Kidney epithelial cell (primary cell): Measurements from ENCODE around the gene HTR3B. TPM values are rescaled to one million over a fixed set of nuclear protein-coding genes. Genes with fewer than 3 reads are reported as not detected.
"Not testable (repeated sequence)": the region's sequence is repeated elsewhere in the genome, so short reads cannot be mapped to it uniquely, and the experiment has no call there.

Experiments
- DNase-seq: peaks from one replicate; pipeline ENCODE4 v3.0.0-alpha.2; 2010; ENCODE audit warnings: low read depth
- H3K27me3 ChIP-seq: 2 replicates; pipeline ENCODE4 v1.6.0; 2011; ENCODE audit warnings: low read length; ENCODE audit not compliant: control insufficient read depth, insufficient read depth
- H3K36me3 ChIP-seq: 2 replicates; pipeline ENCODE4 v1.5.1; 2011; ENCODE audit warnings: low read length; ENCODE audit not compliant: control insufficient read depth, insufficient read depth
- H3K4me3 ChIP-seq: 2 replicates; pipeline ENCODE4 v1.5.1; 2011; ENCODE audit warnings: low read depth, mild to moderate bottlenecking, control low read depth, low read length
- CTCF ChIP-seq: IDR thresholded peaks from 2 replicates; pipeline ENCODE4 v1.5.1; 2011; ENCODE audit warnings: mild to moderate bottlenecking, moderate library complexity, low read length, control low read depth, inconsistent platforms; ENCODE audit not compliant: insufficient read depth, poor library complexity, severe bottlenecking
- total RNA-seq: library from RNA; depleted of rRNA; stranded (reverse); fragments of >200 nt; gene quantifications from 2 replicates; pipeline ENCODE4 v1.2.3, GENCODE V29; 2015

Gene HTR3B
- total RNA-seq, 1 donor from 2014 or later = not detected

DNA sequence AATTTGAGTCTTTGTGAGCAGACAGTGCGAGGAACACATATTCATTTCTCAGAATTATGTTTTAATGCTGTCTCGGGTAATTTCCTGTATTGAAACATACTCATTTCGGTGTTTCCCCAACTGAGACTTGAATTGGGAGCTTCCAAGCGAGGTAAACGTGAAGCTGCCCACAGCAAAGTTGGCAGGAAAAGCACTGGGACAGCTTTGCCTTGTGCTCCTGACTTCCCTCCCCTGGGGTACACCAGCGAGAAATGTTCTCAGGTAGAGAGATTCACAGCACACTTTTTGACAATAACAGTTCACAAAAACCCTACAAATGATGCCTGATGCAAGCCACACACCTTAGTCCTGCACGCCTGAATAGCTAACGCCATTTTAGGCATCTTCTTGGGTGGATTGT is 3.1 kb downstream of the HTR3B start:
- no peak overlapping the region for H3K4me3 ChIP-seq
- no peaks in the 10 kb centered on the region for H3K36me3 ChIP-seq
- no peak for DNase-seq
- no peaks in the 10 kb centered on the region for H3K27me3 ChIP-seq
- TF ChIP-seq CTCF = no peak

DNA sequence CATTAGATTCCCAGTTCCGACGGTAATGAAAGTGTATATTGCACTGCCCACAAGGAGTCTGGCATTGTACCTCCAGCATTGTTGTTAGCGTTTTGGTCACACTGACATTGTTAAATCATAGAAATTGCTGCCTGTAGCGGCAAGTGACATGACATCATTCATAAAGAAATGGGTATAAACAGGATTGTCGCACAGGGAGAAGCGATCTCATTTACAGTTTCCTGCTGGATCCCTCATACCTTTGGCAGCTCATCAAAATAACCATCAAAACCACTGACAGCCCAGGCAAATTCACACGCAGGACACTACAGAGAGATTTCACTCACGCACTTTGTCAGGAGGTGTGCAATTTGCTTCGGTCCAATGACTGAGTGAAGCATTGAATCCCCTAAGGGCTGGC is 3.5 kb downstream of the HTR3B start:
- H3K27me3 ChIP-seq = no peaks in the 10 kb centered on the region
- H3K4me3 ChIP-seq = no peak overlapping the region
- DNase-seq = no peak
- H3K36me3 ChIP-seq = no peaks in the 10 kb centered on the region
- no peak for TF ChIP-seq CTCF

DNA sequence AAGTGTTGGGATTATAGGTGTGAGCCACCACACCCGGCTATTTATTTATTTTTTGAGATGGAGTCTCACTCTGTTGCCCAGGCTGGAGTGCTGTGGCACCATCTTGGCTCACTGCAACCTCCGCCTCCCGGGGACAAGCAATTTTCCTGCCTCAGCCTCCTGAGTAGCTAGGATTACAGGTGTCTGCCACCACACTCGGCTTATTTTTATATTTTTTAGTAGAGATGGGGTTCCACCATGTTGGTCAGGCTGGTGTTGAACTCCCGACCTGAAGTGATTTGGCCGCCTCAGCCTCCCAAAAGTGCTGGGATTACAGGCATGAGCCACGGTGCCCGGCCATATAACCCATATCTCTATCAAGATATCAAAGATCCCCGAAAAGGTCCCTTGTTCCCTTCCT is 6.9 kb downstream of the HTR3B start:
- not testable (repeated sequence) for H3K36me3 ChIP-seq, DNase-seq, H3K27me3 ChIP-seq, H3K4me3 ChIP-seq

- DNase-seq = no peak
These were observed 19.0 kb downstream of the HTR3B start for GRCh38 chr11:113923572-113923971.

GRCh38 chr11:113926273-113927197 is 21.9 kb downstream of the HTR3B start:
- H3K36me3 ChIP-seq = no peaks in the 10 kb centered on the region

More at GRCh38 chr11:113923572-113923971, 19.0 kb downstream of the HTR3B start:
- Histone ChIP-seq H3K36me3 (no peaks in the 10 kb centered on the region), H3K27me3 (no peaks in the 10 kb centered on the region), H3K4me3 (no peak overlapping the region)
- TF ChIP-seq CTCF = no peak

GRCh38 chr11:113928311-113928710 is 23.7 kb downstream of the HTR3B start:
- Histone ChIP-seq H3K27me3 (no peaks in the 10 kb centered on the region), H3K4me3 (no peak overlapping the region), H3K36me3 (no peaks in the 10 kb centered on the region)
- TF ChIP-seq CTCF = no peak
- no peak for DNase-seq

More at GRCh38 chr11:113926273-113927197, 21.9 kb downstream of the HTR3B start:
- no peak overlapping the region for H3K4me3 ChIP-seq
- no peak for TF ChIP-seq CTCF
- no peaks in the 10 kb centered on the region for H3K27me3 ChIP-seq
- no peak for DNase-seq
